Measurements from ENCODE around the gene NKTR. TPM values are rescaled to one million over a fixed set of nuclear protein-coding genes. Genes with fewer than 3 reads are reported as not detected.

The NKTR gene
- total RNA-seq, 6 experiments from 2014 or later, result 21.9 to 35.2 (median 28.4) TPM

DNA sequence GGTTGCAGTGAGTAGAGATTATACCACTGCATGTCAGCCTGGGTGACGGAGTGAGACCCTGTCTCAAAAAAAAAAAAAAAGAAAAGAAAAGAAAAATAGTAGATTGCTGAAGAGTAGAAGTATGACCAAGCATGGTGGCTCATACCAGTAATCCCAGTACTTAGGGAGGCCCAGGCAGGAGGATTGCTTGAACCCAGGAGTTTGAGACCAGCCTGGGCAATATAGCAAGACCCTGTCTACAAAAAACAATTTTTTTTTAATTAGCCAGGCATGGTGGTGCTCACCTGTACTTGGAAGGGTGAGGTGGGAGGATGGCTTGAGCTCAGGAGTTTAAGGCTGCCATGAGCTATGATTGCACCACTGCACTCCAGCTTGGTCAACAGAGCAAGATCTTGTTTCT is 2.5 kb downstream of the NKTR start:
- no peak for ATAC-seq

DNA sequence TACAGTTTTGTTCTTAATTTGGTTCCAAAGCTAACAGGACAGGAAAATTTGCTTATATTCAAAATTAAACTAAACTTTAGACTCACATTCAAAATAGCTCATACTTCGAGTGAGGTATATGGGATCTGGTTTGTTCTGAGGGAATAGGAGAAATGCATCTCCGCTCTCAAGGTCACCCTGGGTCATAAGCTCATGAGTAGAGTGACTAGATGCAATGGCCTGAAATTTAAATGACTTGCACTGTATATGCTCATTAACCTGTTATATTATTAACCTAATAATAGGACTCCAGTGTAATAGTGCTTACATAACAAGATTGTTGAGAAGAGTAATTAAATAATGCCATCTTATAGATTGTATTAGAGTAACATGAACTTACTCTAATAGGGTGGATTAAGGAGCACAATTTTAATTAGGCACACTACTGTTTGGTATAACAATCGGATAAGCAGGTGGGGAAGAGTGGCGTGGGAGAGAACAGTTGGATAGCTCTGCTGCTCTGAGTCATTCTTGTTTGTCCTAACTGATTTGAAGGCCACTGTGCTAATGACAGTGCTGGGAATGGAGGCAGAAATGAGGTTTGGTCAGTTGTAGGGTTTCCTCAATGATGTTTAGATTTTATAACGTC is 5.2 kb downstream of the NKTR start:
- ATAC-seq (peak in 3 of 4 donors; percentile 14 to 75 (median 46)), DNase-seq (no peak)
- no peaks in the 10 kb centered on the region for H3K27me3 ChIP-seq
- WGBS (ENCODE audit: insufficient coverage, low coverage, low lambda C conversion rate, missing lambda C conversion rate), result 60% methylated on average over 5 of the region's 5 CpGs
- H3K9me3 ChIP-seq, result no peaks in the 10 kb centered on the region
- H3K4me1 ChIP-seq, result peaks cover 0 to 33% (median 12%) of the 10 kb centered on the region in 4 donors
- no peak for TF ChIP-seq POLR2A (IDR thresholded peaks at IDR 0.05)
- TF ChIP-seq, protein P1, sequence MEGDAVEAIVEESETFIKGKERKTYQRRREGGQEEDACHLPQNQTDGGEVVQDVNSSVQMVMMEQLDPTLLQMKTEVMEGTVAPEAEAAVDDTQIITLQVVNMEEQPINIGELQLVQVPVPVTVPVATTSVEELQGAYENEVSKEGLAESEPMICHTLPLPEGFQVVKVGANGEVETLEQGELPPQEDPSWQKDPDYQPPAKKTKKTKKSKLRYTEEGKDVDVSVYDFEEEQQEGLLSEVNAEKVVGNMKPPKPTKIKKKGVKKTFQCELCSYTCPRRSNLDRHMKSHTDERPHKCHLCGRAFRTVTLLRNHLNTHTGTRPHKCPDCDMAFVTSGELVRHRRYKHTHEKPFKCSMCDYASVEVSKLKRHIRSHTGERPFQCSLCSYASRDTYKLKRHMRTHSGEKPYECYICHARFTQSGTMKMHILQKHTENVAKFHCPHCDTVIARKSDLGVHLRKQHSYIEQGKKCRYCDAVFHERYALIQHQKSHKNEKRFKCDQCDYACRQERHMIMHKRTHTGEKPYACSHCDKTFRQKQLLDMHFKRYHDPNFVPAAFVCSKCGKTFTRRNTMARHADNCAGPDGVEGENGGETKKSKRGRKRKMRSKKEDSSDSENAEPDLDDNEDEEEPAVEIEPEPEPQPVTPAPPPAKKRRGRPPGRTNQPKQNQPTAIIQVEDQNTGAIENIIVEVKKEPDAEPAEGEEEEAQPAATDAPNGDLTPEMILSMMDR (IDR thresholded peaks at IDR 0.05), result no peak
- no peaks in the 10 kb centered on the region for H3K36me3 ChIP-seq
- intact Hi-C loops (cut with DNase I), result no loop called here
- H3K4me3 ChIP-seq, result no peak overlapping the region
- no peak overlapping the region for H3K27ac ChIP-seq

More for the DNA sequence above, 2.5 kb downstream of the NKTR start:
- no peaks in the 10 kb centered on the region for H3K27me3 ChIP-seq
- H3K4me3 ChIP-seq, result no peak overlapping the region
- no peaks in the 10 kb centered on the region for H3K9me3 ChIP-seq
- H3K36me3 ChIP-seq, result no peaks in the 10 kb centered on the region
- no peak for TF ChIP-seq POLR2A (IDR thresholded peaks at IDR 0.05)
- TF ChIP-seq, protein P1 (IDR thresholded peaks at IDR 0.05), result no peak
- H3K4me1 ChIP-seq, result peaks cover 0 to 21% (median 7%) of the 10 kb centered on the region in 4 donors
- no peak overlapping the region for H3K27ac ChIP-seq
- intact Hi-C loops (cut with DNase I), result no loop called here
- DNase-seq, result no peak
- no CpG with 5 or more reads among the region's 1 CpG for WGBS (ENCODE audit: insufficient coverage, low coverage, low lambda C conversion rate, missing lambda C conversion rate)

- Histone ChIP-seq H3K27ac (no peak overlapping the region), H3K9me3 (no peaks in the 10 kb centered on the region), H3K4me1 (peaks cover 0 to 26% (median 7%) of the 10 kb centered on the region in 4 donors), H3K4me3 (no peak overlapping the region), H3K27me3 (no peaks in the 10 kb centered on the region), H3K36me3 (no peaks in the 10 kb centered on the region)
- ATAC-seq (no peak), DNase-seq (no peak)
- WGBS (ENCODE audit: insufficient coverage, low coverage, low lambda C conversion rate, missing lambda C conversion rate), result 77% methylated on average over 5 of the region's 5 CpGs
- intact Hi-C loops (cut with DNase I), result no loop called here
- TF ChIP-seq, protein P1 (IDR thresholded peaks at IDR 0.05), result no peak
- no peak for TF ChIP-seq POLR2A (IDR thresholded peaks at IDR 0.05)
Observed at GRCh38 chr3:42608581-42608980, 8.1 kb downstream of the NKTR start.

DNA sequence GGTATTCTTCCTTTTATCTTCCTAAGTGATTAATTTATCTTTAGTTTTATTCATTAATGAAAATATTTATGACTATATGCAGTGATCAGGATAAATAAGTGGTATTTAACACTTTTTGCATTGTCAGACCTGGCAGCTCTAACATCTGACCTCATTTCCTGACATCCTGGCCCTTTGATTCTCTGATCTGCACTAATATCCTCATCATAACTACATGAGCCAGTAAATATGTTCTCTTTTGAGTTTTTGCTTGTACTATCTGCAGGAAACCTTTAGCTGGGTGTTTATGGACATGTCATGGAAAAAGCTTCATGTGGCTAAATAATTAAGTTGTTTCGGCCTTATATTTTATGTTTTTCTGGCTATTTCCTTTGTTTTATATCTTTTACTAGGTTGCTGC is 10.5 kb downstream of the NKTR start:
- TF ChIP-seq, protein P1 (IDR thresholded peaks at IDR 0.05), result no peak
- TF ChIP-seq POLR2A (IDR thresholded peaks at IDR 0.05), result no peak
- DNase-seq (no peak), ATAC-seq (no peak)
- intact Hi-C loops (cut with DNase I), result no loop called here
- Histone ChIP-seq H3K27me3 (no peaks in the 10 kb centered on the region), H3K4me3 (no peak overlapping the region), H3K27ac (no peak overlapping the region), H3K36me3 (no peaks in the 10 kb centered on the region), H3K9me3 (no peaks in the 10 kb centered on the region), H3K4me1 (peaks cover 0 to 25% (median 5%) of the 10 kb centered on the region in 4 donors)
- 58% methylated on average over 1 of the region's 1 CpG for WGBS (ENCODE audit: insufficient coverage, low coverage, low lambda C conversion rate, missing lambda C conversion rate)

All from right lobe of liver (tissue), 6 donors.